Measurements from ENCODE around the gene TRIM24. TPM values are rescaled to one million over a fixed set of nuclear protein-coding genes. Genes with fewer than 3 reads are reported as not detected.
A peak's percentile ranks its signal among the peaks of the same experiment; 100 is the strongest.

Gene TRIM24
- total and polyA plus RNA-seq, 2 of the 13 experiments (the other 11 are each of a cell fraction or from before 2014, with no cell fraction given): 100 to 106 TPM

DNA sequence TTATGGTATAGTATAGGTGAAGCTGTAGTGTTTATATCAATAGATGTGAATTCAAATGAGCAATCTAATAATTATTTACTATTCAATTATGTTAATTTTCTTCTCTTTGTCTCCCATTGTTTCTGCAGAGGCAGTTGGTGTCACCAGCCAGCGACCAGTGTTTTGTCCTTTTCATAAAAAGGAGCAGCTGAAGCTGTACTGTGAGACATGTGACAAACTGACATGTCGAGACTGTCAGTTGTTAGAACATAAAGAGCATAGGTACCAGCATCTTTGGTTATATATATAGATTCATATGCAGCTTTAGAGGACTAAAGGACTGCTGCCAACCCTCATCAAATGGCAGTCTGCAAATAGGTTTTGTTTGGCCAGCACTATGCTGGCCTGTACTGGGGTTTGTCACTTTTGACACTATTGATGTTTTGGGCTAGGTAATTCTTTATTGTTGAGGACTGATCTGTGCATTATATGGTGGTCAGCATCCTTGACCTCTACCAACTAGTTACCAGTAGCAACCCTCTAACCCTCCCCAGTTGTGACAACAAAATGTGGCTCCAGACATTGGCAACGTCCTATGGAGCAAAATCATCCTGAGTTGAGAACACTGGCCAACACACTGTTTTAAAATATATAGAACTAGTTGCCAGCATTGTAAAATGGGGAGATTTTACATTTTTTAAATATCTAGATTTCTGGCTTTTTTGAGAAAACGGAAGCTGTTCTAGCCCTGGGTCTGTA is 59.2 kb downstream of the TRIM24 start:
- in situ Hi-C loops (cut with HindIII; ENCODE audit: extremely low pct_ligation_motif_present, low pct_unique_long_range_greater_than_20kb) (no loop called here), intact Hi-C loops (cut with micrococcal nuclease; ENCODE audit: unreplicated experiment) (no loop called here)
- Histone ChIP-seq H2AFZ (ENCODE audit: low read length) (no peak overlapping the region), H3K4me3 (replicated peaks in 1 of 3; ENCODE audit: insufficient read depth in 1 of 3, low read depth in 2 of 3, low read length in 3 of 3) (no peak overlapping the region), H3K79me2 (ENCODE audit: insufficient read depth, low read length) (peaks cover 58% of the 10 kb centered on the region), H3K4me1 (ENCODE audit: insufficient read depth, low read length) (peaks cover 11% of the 10 kb centered on the region), H3K9me3 (ENCODE audit: low read length) (no peaks in the 10 kb centered on the region), H3K4me2 (ENCODE audit: low read depth, low read length) (no peak overlapping the region), H4K20me1 (ENCODE audit: insufficient read depth, low read length) (peaks cover 12% of the 10 kb centered on the region), H3K27me3 (ENCODE audit: control insufficient read depth in 1 of 2, insufficient read depth in 2 of 2, low read length in 2 of 2) (no peaks in the 10 kb centered on the region), H3K36me3 (replicated peaks in 1 of 2; ENCODE audit: control insufficient read depth in 1 of 2, insufficient read depth in 2 of 2, low read length in 2 of 2) (peaks cover 19 to 81% of the 10 kb centered on the region in 2 experiments), H3K9ac (ENCODE audit: insufficient read depth, low read depth, low read length) (no peak overlapping the region), H3K27ac (ENCODE audit: extremely low read length, insufficient read depth, low read length) (no peak overlapping the region)
- POLR2A ChIA-PET: no interaction called here
- DNase-seq (ENCODE audit: low spot score) (no peak), ATAC-seq (no peak; the same call in 2 of the 3 replicates), FAIRE-seq (no peak)
- CTCF ChIA-PET (ENCODE audit: low intra/inter-chr PET ratio, low total read pairs): no interaction called here
- WGBS (ENCODE audit: low lambda C conversion rate): 99% methylated on average over 4 of the region's 4 CpGs
- no TSS peak for BruUV-seq (replicated peaks)
- no peak for TF ChIP-seq ZNF3 (CRISPR knock-in tag; IDR thresholded peaks at IDR 0.05)
- TF ChIP-seq ZNF850 (CRISPR knock-in tag; conservative IDR thresholded peaks at IDR 0.05): no peak
- peak; percentile 97 for TF ChIP-seq RBM22 (optimal IDR thresholded peaks at IDR 0.05; ENCODE audit: low read length)
- TF ChIP-seq POLR2G (IDR thresholded peaks at IDR 0.05; ENCODE audit: low read depth, low read length): 0 out of 2 replicates have a peak, but pooled peaks have one; percentile 27
- TF ChIP-seq, protein P1, sequence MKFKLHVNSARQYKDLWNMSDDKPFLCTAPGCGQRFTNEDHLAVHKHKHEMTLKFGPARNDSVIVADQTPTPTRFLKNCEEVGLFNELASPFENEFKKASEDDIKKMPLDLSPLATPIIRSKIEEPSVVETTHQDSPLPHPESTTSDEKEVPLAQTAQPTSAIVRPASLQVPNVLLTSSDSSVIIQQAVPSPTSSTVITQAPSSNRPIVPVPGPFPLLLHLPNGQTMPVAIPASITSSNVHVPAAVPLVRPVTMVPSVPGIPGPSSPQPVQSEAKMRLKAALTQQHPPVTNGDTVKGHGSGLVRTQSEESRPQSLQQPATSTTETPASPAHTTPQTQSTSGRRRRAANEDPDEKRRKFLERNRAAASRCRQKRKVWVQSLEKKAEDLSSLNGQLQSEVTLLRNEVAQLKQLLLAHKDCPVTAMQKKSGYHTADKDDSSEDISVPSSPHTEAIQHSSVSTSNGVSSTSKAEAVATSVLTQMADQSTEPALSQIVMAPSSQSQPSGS (CRISPR knock-in tag; IDR thresholded peaks at IDR 0.05): no peak

DNA sequence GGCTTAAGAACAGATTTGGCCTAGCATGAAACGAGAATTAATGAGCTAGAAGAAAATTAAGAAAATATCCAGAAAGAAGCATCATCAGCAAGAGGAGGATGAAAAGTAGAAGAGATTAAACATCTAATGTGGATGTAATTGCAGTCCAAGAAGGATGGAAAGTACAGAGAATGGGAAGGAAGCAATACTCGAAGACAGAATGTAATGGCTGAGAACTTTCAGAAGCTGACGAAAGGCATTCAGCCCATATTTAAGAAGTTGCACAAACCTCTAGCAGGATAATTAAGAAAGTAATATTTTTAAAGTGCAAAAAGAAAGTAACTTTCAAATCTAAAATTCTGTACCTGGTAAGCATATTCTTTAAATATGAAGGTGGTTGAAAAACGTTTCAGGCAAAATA is 60.7 kb downstream of the TRIM24 start:
- no peak overlapping the region for H2AFZ ChIP-seq (ENCODE audit: low read length)
- WGBS (ENCODE audit: low lambda C conversion rate): 98% methylated on average over 4 of the region's 4 CpGs
- peaks cover 47% of the 10 kb centered on the region for H3K79me2 ChIP-seq (ENCODE audit: insufficient read depth, low read length)
- no peak for TF ChIP-seq KMT2A (CRISPR knock-in tag; IDR thresholded peaks at IDR 0.05)
- TF ChIP-seq, protein P2, sequence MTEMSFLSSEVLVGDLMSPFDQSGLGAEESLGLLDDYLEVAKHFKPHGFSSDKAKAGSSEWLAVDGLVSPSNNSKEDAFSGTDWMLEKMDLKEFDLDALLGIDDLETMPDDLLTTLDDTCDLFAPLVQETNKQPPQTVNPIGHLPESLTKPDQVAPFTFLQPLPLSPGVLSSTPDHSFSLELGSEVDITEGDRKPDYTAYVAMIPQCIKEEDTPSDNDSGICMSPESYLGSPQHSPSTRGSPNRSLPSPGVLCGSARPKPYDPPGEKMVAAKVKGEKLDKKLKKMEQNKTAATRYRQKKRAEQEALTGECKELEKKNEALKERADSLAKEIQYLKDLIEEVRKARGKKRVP (CRISPR knock-in tag; IDR thresholded peaks at IDR 0.05): no peak
- no peak for TF ChIP-seq ZNF879 (CRISPR knock-in tag; IDR thresholded peaks at IDR 0.05)
- TF ChIP-seq MTA3 (CRISPR knock-in tag; IDR thresholded peaks at IDR 0.05): no peak
- TF ChIP-seq MBNL3 (CRISPR knock-in tag; conservative IDR thresholded peaks at IDR 0.05): no peak
- no peak for TF ChIP-seq PAX8 (CRISPR knock-in tag; IDR thresholded peaks at IDR 0.05; ENCODE audit: borderline replicate concordance)
- TF ChIP-seq TSC22D2 (CRISPR knock-in tag; IDR thresholded peaks at IDR 0.05; ENCODE audit: borderline replicate concordance): no peak
- peak; percentile 93 for TF ChIP-seq RBM22 (optimal IDR thresholded peaks at IDR 0.05; ENCODE audit: low read length)
- TF ChIP-seq, protein P3, sequence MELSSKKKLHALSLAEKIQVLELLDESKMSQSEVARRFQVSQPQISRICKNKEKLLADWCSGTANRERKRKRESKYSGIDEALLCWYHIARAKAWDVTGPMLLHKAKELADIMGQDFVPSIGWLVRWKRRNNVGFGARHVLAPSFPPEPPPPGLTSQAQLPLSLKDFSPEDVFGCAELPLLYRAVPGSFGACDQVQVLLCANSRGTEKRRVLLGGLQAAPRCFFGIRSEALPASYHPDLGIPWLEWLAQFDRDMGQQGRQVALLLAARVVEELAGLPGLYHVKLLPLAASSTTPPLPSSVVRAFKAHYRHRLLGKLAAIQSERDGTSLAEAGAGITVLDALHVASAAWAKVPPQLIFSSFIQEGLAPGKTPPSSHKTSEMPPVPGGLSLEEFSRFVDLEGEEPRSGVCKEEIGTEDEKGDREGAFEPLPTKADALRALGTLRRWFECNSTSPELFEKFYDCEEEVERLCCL (CRISPR knock-in tag; IDR thresholded peaks at IDR 0.05; ENCODE audit: borderline replicate concordance): no peak
- TF ChIP-seq POLR2AphosphoS5 (IDR thresholded peaks at IDR 0.05; ENCODE audit: low read depth, low read length): 0 out of 2 replicates have a peak, but pooled peaks have one; percentile 15
- H3K4me2 ChIP-seq (ENCODE audit: low read depth, low read length): no peak overlapping the region
- H3K4me3 ChIP-seq (replicated peaks in 1 of 3; ENCODE audit: insufficient read depth in 1 of 3, low read depth in 2 of 3, low read length in 3 of 3): no peak overlapping the region
- peaks cover 17 to 74% of the 10 kb centered on the region in 2 experiments for H3K36me3 ChIP-seq (replicated peaks in 1 of 2; ENCODE audit: control insufficient read depth in 1 of 2, insufficient read depth in 2 of 2, low read length in 2 of 2)
- no peaks in the 10 kb centered on the region for H3K4me1 ChIP-seq (ENCODE audit: insufficient read depth, low read length)
- ChIA-PET CTCF (ENCODE audit: low intra/inter-chr PET ratio, low total read pairs) (no interaction called here), POLR2A (no interaction called here)
- H3K27ac ChIP-seq (ENCODE audit: extremely low read length, insufficient read depth, low read length): peak overlapping the region; percentile 1
- in situ Hi-C loops (cut with HindIII; ENCODE audit: extremely low pct_ligation_motif_present, low pct_unique_long_range_greater_than_20kb): no loop called here
- ATAC-seq (no peak), DNase-seq (ENCODE audit: low spot score) (no peak), FAIRE-seq (no peak)
- no TSS peak for BruUV-seq (replicated peaks)
- no peaks in the 10 kb centered on the region for H4K20me1 ChIP-seq (ENCODE audit: insufficient read depth, low read length)
- H3K27me3 ChIP-seq (ENCODE audit: control insufficient read depth in 1 of 2, insufficient read depth in 2 of 2, low read length in 2 of 2): no peaks in the 10 kb centered on the region
- H3K9me3 ChIP-seq (ENCODE audit: low read length): peaks cover 2% of the 10 kb centered on the region; the same call in 1 of the 2 replicates
- H3K9ac ChIP-seq (ENCODE audit: insufficient read depth, low read depth, low read length): no peak overlapping the region
- intact Hi-C loops (cut with micrococcal nuclease; ENCODE audit: unreplicated experiment): loop anchor here (5.0 kb wide), 1 partner anchor 58 kb away; the partner anchor contains the start of gene TRIM24
